DOHH2 (cell line): ENCODE measurements around the gene TCEA2.

Source experiments
- CTCF ChIP-seq: fragments of 200-600 bp; sonication (generic); IDR thresholded peaks from one replicate; pipeline ENCODE4 v1.5.1; 2014; ENCODE audit warnings: antibody characterized with exemption, mild to moderate bottlenecking, low read depth, low read length; ENCODE audit not compliant: poor library complexity, severe bottlenecking
- EZH2phosphoT487 ChIP-seq: fragments of 200-600 bp; sonication (generic); IDR thresholded peaks from 2 replicates; pipeline ENCODE4 v1.6.1; 2017; ENCODE audit warnings: borderline replicate concordance, mild to moderate bottlenecking, antibody characterized with exemption, low read length, moderate library complexity, mixed read lengths

- TF ChIP-seq EZH2phosphoT487: no peak
- no peak for TF ChIP-seq CTCF
Measured at GRCh38 chr20:64103871-64104666, 41.1 kb downstream of the TCEA2 start.
